SK-N-SH treated with all-trans-retinoic acid at 6 μM for 48 hours (cell line): Measurements from ENCODE around the gene ZBTB34.

Experiments used
- ATAC-seq: fragments of 200-7000 bp; cut with Tn5 transposase; 3 replicates; pipeline ENCODE4 v1.9.1; 2020; ENCODE audit warnings: mild to moderate bottlenecking, moderate library complexity
- ARNTL ChIP-seq: fragments of 450-650 bp; formaldehyde crosslinking; IDR thresholded peaks from 2 replicates; pipeline ENCODE4 v1.5.0; 2020; ENCODE audit warnings: low read depth, mild to moderate bottlenecking, moderate library complexity, borderline replicate concordance
- BACH2 ChIP-seq: fragments of 250-450 bp; sonication (Bioruptor Pico); IDR thresholded peaks from 2 replicates; pipeline ENCODE4 v1.9.0; 2021; ENCODE audit warnings: mild to moderate bottlenecking, borderline replicate concordance
- CSDC2 ChIP-seq: fragments of 250-450 bp; sonication (Bioruptor Pico); IDR thresholded peaks from 2 replicates; pipeline ENCODE4 v1.5.0; 2020; ENCODE audit warnings: mild to moderate bottlenecking, moderate library complexity
- CSRNP3 ChIP-seq: fragments of 250-450 bp; sonication (Bioruptor Pico); IDR thresholded peaks from 2 replicates; pipeline ENCODE4 v1.5.1; 2021; ENCODE audit warnings: mild to moderate bottlenecking, moderate library complexity
- ESRRG ChIP-seq: fragments of 250-450 bp; sonication (Bioruptor Pico); IDR thresholded peaks from 2 replicates; pipeline ENCODE4 v1.6.1; 2021; ENCODE audit warnings: mild to moderate bottlenecking
- GLIS3 ChIP-seq: fragments of 250-450 bp; sonication (Bioruptor Pico); IDR thresholded peaks from 2 replicates; pipeline ENCODE4 v1.5.0; 2020; ENCODE audit warnings: mild to moderate bottlenecking, moderate library complexity
- ISL1 ChIP-seq: fragments of 250-450 bp; sonication (Bioruptor Pico); IDR thresholded peaks from 2 replicates; pipeline ENCODE4 v2.1.2; 2022; ENCODE audit warnings: mild to moderate bottlenecking, moderate library complexity
- OSR1 ChIP-seq: fragments of 250-450 bp; sonication (Bioruptor Pico); IDR thresholded peaks from 2 replicates; pipeline ENCODE4 v1.8.0; 2022; ENCODE audit warnings: moderate library complexity, mild to moderate bottlenecking, inconsistent platforms
- PPARA ChIP-seq: fragments of 250-450 bp; sonication (Bioruptor Pico); IDR thresholded peaks from 2 replicates; pipeline ENCODE4 v1.5.0; 2020; ENCODE audit warnings: mild to moderate bottlenecking, borderline replicate concordance
- RARB ChIP-seq: fragments of 250-450 bp; sonication (Bioruptor Pico); IDR thresholded peaks from 2 replicates; pipeline ENCODE4 v1.8.0; 2021; ENCODE audit warnings: mild to moderate bottlenecking, moderate library complexity
- SNAI2 ChIP-seq: fragments of 250-450 bp; sonication (Bioruptor Pico); IDR thresholded peaks from 2 replicates; pipeline ENCODE4 v1.5.0; 2020; ENCODE audit warnings: mild to moderate bottlenecking, moderate library complexity
- TCF4 ChIP-seq: fragments of 250-450 bp; sonication (Bioruptor Pico); IDR thresholded peaks from 2 replicates; pipeline ENCODE4 v1.8.0; 2021; ENCODE audit warnings: mild to moderate bottlenecking, moderate library complexity, borderline replicate concordance
- TOX ChIP-seq: fragments of 250-450 bp; sonication (Bioruptor Pico); IDR thresholded peaks from 2 replicates; pipeline ENCODE4 v1.8.0; 2021; ENCODE audit warnings: mild to moderate bottlenecking, moderate library complexity, borderline replicate concordance
- ZC3H10 ChIP-seq: fragments of 250-450 bp; sonication (Bioruptor Pico); IDR thresholded peaks from 2 replicates; pipeline ENCODE4 v1.5.1; 2021; ENCODE audit warnings: mild to moderate bottlenecking, moderate library complexity
- ZFP3 ChIP-seq: fragments of 250-450 bp; sonication (Bioruptor Pico); IDR thresholded peaks from 2 replicates; pipeline ENCODE4 v1.5.0; 2020; ENCODE audit warnings: mild to moderate bottlenecking, moderate library complexity
- ZFP30 ChIP-seq: fragments of 450-650 bp; formaldehyde crosslinking; IDR thresholded peaks from 2 replicates; pipeline ENCODE4 v1.5.0; 2022; ENCODE audit warnings: mild to moderate bottlenecking, moderate library complexity
- ZNF565 ChIP-seq: fragments of 450-650 bp; formaldehyde crosslinking; conservative IDR thresholded peaks from 2 replicates; pipeline ENCODE4 v1.5.0; 2020; ENCODE audit warnings: low read depth, mild to moderate bottlenecking, moderate library complexity
- ZNF70 ChIP-seq: fragments of 450-650 bp; formaldehyde crosslinking; IDR thresholded peaks from 2 replicates; pipeline ENCODE4 v1.5.0; 2020; ENCODE audit warnings: mild to moderate bottlenecking, moderate library complexity
- ZNF8 ChIP-seq: fragments of 450-650 bp; formaldehyde crosslinking; IDR thresholded peaks from 2 replicates; pipeline ENCODE4 v1.5.0; 2020; ENCODE audit warnings: mild to moderate bottlenecking, moderate library complexity
- TF ChIP-seq, protein P1 (sequence below): fragments of 250-450 bp; sonication (Bioruptor Pico); IDR thresholded peaks from 2 replicates; pipeline ENCODE4 v1.5.1; 2020; ENCODE audit warnings: low read depth, mild to moderate bottlenecking, moderate library complexity
- TF ChIP-seq, protein P2 (sequence below): fragments of 250-450 bp; sonication (Bioruptor Pico); IDR thresholded peaks from 2 replicates; pipeline ENCODE4 v1.8.0; 2020; ENCODE audit warnings: mild to moderate bottlenecking, moderate library complexity, borderline replicate concordance
- TF ChIP-seq, protein P3 (sequence below): fragments of 250-450 bp; sonication (Bioruptor Pico); IDR thresholded peaks from 2 replicates; pipeline ENCODE4 v1.8.0; 2021; ENCODE audit warnings: low read depth, mild to moderate bottlenecking, moderate library complexity, borderline replicate concordance
- TF ChIP-seq, protein P4 (sequence below): fragments of 250-450 bp; sonication (Bioruptor Pico); IDR thresholded peaks from 2 replicates; pipeline ENCODE4 v1.5.0; 2020; ENCODE audit warnings: mild to moderate bottlenecking, moderate library complexity

ZBTB34 gene

DNA sequence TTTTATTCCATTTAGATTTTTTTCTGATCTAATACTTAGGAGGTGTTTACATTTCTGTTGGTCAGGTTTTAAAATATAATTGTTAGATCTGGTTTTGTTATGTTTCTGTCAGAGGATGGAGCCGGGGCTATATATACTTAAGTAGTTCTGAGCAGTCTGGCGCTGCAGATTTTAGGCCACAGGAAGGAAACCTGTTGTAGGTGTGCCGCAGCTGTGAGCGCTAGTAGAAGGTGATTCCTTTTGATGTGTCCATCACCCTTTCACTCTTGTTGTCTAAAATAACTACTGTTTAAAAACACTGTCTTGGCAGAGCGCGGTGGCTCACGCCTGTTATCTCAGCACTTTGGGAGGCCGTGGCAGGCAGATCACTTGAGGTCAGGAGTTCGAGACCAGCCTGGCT is 17.0 kb downstream of the ZBTB34 start (continued):
- TF ChIP-seq, protein P1, sequence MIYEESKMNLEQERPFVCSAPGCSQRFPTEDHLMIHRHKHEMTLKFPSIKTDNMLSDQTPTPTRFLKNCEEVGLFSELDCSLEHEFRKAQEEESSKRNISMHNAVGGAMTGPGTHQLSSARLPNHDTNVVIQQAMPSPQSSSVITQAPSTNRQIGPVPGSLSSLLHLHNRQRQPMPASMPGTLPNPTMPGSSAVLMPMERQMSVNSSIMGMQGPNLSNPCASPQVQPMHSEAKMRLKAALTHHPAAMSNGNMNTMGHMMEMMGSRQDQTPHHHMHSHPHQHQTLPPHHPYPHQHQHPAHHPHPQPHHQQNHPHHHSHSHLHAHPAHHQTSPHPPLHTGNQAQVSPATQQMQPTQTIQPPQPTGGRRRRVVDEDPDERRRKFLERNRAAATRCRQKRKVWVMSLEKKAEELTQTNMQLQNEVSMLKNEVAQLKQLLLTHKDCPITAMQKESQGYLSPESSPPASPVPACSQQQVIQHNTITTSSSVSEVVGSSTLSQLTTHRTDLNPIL (CRISPR knock-in tag) = no peak
- TF ChIP-seq TCF4 (no peak), ZFP3 (CRISPR knock-in tag) (no peak), CSDC2 (CRISPR knock-in tag) (no peak), ZC3H10 (CRISPR knock-in tag) (no peak), GLIS3 (no peak), OSR1 (CRISPR knock-in tag) (no peak), ESRRG (CRISPR knock-in tag) (no peak)

GRCh38 chr9:126879288-126879687 is 18.8 kb downstream of the ZBTB34 start:
- no peak for ATAC-seq

DNA sequence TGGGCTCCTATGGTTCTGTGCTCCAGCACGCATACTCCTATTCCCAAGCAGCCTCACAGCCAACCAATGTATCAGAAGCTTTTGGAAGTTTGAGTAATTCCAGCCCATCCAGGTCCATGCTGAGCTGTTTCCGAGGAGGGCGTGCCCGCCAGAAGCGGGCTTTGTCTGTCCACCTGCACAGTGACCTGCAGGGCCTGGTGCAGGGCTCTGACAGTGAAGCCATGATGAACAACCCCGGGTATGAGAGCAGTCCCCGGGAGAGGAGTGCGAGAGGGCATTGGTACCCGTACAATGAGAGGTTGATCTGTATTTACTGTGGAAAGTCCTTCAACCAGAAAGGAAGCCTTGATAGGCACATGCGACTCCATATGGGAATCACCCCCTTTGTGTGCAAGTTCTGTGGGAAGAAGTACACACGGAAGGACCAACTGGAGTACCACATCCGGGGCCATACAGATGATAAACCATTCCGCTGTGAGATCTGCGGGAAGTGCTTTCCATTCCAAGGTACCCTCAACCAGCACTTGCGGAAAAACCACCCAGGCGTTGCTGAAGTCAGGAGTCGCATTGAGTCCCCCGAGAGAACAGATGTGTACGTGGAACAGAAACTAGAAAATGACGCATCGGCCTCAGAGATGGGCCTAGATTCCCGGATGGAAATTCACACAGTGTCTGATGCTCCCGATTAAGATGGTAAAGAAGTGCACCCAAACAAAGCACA is 19.9 kb downstream of the ZBTB34 start:
- TF ChIP-seq PPARA (no peak), ZNF70 (no peak), TOX (CRISPR knock-in tag) (no peak), CSRNP3 (CRISPR knock-in tag) (no peak), CSDC2 (CRISPR knock-in tag) (no peak), ZNF8 (CRISPR knock-in tag) (no peak), GLIS3 (no peak), RARB (CRISPR knock-in tag) (no peak), ESRRG (CRISPR knock-in tag) (no peak), ZFP3 (CRISPR knock-in tag) (no peak), BACH2 (CRISPR knock-in tag) (no peak), ZNF565 (no peak)
- TF ChIP-seq, protein P2, sequence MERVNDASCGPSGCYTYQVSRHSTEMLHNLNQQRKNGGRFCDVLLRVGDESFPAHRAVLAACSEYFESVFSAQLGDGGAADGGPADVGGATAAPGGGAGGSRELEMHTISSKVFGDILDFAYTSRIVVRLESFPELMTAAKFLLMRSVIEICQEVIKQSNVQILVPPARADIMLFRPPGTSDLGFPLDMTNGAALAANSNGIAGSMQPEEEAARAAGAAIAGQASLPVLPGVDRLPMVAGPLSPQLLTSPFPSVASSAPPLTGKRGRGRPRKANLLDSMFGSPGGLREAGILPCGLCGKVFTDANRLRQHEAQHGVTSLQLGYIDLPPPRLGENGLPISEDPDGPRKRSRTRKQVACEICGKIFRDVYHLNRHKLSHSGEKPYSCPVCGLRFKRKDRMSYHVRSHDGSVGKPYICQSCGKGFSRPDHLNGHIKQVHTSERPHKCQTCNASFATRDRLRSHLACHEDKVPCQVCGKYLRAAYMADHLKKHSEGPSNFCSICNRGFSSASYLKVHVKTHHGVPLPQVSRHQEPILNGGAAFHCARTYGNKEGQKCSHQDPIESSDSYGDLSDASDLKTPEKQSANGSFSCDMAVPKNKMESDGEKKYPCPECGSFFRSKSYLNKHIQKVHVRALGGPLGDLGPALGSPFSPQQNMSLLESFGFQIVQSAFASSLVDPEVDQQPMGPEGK = no peak
- TF ChIP-seq, protein P3, sequence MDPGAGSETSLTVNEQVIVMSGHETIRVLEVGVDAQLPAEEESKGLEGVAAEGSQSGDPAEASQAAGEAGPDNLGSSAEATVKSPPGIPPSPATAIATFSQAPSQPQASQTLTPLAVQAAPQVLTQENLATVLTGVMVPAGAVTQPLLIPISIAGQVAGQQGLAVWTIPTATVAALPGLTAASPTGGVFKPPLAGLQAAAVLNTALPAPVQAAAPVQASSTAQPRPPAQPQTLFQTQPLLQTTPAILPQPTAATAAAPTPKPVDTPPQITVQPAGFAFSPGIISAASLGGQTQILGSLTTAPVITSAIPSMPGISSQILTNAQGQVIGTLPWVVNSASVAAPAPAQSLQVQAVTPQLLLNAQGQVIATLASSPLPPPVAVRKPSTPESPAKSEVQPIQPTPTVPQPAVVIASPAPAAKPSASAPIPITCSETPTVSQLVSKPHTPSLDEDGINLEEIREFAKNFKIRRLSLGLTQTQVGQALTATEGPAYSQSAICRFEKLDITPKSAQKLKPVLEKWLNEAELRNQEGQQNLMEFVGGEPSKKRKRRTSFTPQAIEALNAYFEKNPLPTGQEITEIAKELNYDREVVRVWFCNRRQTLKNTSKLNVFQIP (CRISPR knock-in tag) = no peak
- no peak for ATAC-seq

More at GRCh38 chr9:126879288-126879687, 18.8 kb downstream of the ZBTB34 start:
- no peak for TF ChIP-seq ARNTL (CRISPR knock-in tag)
- TF ChIP-seq OSR1 (CRISPR knock-in tag) = no peak
- TF ChIP-seq PPARA = no peak
- no peak for TF ChIP-seq ESRRG (CRISPR knock-in tag)
- TF ChIP-seq ZC3H10 (CRISPR knock-in tag) = no peak
- TF ChIP-seq SNAI2 (CRISPR knock-in tag) = no peak
- no peak for TF ChIP-seq ISL1 (CRISPR knock-in tag)
- TF ChIP-seq ZFP3 (CRISPR knock-in tag) = no peak
- no peak for TF ChIP-seq BACH2 (CRISPR knock-in tag)
- TF ChIP-seq GLIS3 = no peak
- TF ChIP-seq CSDC2 (CRISPR knock-in tag) = no peak
- no peak for TF ChIP-seq ZNF565
- TF ChIP-seq RARB (CRISPR knock-in tag) = no peak

DNA sequence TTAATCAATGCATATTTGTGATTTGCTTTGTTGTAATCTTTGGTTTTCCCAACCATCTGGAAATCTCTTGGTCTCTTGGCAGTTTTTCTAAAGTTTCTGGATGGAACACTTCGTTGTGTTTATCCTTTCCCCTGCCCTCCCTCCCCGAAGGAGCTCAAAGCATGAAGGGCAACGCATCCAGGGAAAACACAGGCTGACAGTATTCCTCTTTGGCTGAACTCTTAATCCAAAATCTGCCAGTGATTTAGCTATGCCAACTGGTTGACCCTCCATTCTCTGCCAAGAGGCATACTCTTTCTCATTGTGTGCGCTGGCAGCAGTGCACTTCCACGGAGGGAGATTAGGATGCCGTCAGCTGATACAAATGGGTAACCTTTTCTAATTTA is 20.5 kb downstream of the ZBTB34 start:
- no peak for ATAC-seq
- TF ChIP-seq BACH2 (CRISPR knock-in tag) (no peak), ZC3H10 (CRISPR knock-in tag) (no peak), ARNTL (CRISPR knock-in tag) (no peak), GLIS3 (no peak), PPARA (no peak), ZFP30 (CRISPR knock-in tag) (no peak), ZNF70 (no peak), ESRRG (CRISPR knock-in tag) (no peak), SNAI2 (CRISPR knock-in tag) (no peak), TOX (CRISPR knock-in tag) (no peak), OSR1 (CRISPR knock-in tag) (no peak)
- TF ChIP-seq, protein P2 = no peak
- TF ChIP-seq, protein P4, sequence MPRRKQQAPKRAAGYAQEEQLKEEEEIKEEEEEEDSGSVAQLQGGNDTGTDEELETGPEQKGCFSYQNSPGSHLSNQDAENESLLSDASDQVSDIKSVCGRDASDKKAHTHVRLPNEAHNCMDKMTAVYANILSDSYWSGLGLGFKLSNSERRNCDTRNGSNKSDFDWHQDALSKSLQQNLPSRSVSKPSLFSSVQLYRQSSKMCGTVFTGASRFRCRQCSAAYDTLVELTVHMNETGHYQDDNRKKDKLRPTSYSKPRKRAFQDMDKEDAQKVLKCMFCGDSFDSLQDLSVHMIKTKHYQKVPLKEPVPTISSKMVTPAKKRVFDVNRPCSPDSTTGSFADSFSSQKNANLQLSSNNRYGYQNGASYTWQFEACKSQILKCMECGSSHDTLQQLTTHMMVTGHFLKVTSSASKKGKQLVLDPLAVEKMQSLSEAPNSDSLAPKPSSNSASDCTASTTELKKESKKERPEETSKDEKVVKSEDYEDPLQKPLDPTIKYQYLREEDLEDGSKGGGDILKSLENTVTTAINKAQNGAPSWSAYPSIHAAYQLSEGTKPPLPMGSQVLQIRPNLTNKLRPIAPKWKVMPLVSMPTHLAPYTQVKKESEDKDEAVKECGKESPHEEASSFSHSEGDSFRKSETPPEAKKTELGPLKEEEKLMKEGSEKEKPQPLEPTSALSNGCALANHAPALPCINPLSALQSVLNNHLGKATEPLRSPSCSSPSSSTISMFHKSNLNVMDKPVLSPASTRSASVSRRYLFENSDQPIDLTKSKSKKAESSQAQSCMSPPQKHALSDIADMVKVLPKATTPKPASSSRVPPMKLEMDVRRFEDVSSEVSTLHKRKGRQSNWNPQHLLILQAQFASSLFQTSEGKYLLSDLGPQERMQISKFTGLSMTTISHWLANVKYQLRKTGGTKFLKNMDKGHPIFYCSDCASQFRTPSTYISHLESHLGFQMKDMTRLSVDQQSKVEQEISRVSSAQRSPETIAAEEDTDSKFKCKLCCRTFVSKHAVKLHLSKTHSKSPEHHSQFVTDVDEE (CRISPR knock-in tag) = no peak
